NCI-H2196 treated with DMSO at 0.1 percent for 48 hours (cell line): Measurements from ENCODE around the gene LEO1.
A peak's percentile ranks its signal among the peaks of the same experiment; 100 is the strongest.

ENCODE experiments used
- DNase-seq: peaks from one replicate; lab custom pipeline; 2025; ENCODE audit not compliant: unreplicated experiment; lab: John Stamatoyannopoulos, UW

Gene LEO1

GRCh38 chr15:51971375-51972133 is at the start of gene LEO1:
Gene LEO1 (minus strand): TSS chr15:51971778. CDS start chr15:51971745, 33 bp downstream.
- DNase-seq = peak; percentile 89

DNA sequence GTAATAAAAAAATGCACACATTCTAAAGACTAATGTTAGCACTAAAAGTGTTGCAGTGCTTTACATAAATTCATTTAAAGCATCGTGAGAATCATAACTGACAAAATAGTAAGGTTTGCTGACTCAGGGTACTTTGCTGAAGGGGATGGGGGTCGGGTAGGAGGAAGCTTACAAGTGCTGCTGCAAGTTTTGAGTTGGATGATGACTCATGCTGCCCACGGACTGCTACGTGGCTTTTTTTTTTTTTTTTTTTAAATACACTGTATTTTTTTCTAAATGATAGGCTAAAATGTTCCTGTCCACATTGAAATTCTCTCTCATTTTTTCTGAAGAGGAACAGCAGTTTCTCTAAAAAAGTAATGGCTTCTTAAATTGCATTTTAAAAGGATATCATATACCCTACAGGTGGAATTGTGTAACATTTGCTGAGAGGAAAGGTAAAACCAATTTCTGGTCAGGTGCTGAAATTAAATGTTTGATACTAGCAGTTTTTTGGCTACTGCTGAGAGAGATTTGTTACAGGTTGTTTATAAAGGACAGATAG is 49.6 kb upstream of the LEO1 start:
- DNase-seq = no peak

- no peak for DNase-seq
Observed at GRCh38 chr15:52020221-52021085, 48.9 kb upstream of the LEO1 start.

DNA sequence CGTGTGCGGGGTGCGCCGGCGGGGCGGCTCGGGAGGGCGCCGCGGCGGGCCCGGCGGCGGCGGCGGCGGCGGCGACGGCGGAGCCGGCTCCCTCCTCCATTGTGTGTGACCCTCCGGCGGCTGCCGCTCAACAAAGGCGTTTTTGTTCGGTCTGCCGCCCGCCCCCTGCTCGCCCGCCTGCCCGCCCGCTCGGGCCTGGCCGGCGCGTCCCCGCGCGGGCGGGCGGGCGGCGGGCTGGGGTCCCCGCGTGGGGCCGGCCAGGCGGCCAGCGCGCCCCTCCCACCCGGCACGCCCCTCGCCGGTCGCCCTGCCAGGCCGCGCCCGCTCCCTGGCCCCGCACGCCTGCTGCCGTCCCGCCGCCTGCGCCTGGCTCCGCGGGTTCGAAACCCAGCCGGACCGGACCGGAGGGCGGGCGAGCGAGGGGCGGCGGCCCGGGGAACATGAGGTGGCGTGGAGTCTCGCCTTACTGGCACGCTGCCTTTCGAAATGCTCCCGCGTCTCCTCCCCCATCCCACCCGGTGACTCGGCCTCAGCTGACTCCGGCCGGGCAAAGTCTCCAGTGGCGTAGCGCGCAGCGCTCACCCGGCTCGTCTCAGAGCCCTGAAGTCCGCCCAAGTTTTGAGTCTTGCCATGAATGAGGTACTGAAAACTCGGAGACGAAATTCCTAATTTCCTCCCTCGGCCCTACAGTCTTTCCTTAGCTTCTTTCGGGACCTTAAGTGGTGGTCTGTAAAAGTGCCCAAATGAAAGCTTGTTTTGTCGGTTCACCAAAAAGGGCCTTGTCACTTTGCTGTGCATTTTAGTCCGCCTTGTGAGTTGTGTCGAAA is 48.0 kb upstream of the LEO1 start:
- no peak for DNase-seq

- DNase-seq = peak; percentile 57
Observed at GRCh38 chr15:52018693-52019393, 47.3 kb upstream of the LEO1 start, which contains the start of gene MAPK6. Gene MAPK6 (plus strand): TSS chr15:52019219. CDS start chr15:52046461, 27,242 bp downstream.

DNA sequence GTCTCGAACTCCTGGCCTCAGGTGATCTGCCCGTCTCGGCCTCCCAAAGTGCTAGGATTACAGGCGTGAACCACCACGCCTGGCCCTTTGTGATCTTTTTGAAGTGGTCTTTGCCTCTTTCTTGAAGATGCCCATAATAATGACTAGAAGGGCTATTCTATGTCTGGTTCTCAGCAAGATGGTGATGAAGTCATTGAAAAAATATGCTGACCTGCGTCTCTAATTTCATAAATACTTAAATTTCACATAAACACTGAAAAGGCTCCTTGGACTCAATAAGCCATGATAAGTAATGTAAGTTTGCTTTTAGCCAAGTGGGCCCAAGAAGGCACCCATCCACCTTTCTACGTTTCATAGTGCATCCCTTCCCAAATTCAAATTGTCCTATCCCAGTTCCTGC is 46.7 kb upstream of the LEO1 start:
- no peak for DNase-seq

DNA sequence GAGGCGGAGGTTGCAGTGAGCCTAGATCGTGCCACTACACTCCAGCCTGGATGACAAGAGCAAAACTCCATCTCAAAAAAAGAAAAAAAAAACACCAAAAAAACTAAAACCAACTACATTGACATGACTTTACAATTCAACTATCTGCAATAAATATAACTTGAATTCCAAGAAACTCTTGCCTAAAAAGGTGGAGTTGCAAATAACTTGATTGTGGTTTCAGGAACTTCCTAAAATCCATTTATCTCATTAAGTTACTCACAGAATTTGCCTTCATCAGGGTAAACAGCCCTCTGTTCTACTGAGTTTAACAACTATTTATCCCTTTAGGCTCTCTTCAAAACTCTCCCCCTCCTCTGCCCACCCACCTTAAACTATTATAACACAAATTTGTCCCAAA is 44.7 kb upstream of the LEO1 start:
- no peak for DNase-seq

DNA sequence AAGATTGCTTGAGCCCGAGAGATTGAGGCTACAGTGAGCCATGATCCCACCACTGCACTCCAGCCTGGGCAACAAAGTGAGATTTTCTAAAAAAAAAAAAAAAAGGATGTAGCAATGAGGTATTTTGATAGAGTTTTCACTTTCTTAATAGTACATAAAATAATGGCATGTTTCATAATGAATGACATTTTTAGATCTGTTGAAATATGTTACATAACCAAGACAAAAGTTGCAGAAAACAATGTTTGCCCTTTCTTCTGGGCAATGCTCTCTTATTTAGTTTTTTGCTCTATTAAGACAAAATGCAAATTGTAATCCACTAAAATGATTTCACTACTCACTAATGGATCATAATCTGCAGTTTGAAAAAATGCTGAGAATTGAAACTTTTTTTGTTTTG is 43.0 kb upstream of the LEO1 start:
- no peak for DNase-seq

- DNase-seq = no peak
Observed at GRCh38 chr15:52013151-52013791, 41.7 kb upstream of the LEO1 start.

GRCh38 chr15:52012210-52012609 is 40.6 kb upstream of the LEO1 start:
- no peak for DNase-seq

- peak; percentile 48 for DNase-seq
Observed at GRCh38 chr15:52011711-52012144, 40.1 kb upstream of the LEO1 start.

- DNase-seq = peak; percentile 48
Observed at GRCh38 chr15:52010633-52011595, 39.3 kb upstream of the LEO1 start.

DNA sequence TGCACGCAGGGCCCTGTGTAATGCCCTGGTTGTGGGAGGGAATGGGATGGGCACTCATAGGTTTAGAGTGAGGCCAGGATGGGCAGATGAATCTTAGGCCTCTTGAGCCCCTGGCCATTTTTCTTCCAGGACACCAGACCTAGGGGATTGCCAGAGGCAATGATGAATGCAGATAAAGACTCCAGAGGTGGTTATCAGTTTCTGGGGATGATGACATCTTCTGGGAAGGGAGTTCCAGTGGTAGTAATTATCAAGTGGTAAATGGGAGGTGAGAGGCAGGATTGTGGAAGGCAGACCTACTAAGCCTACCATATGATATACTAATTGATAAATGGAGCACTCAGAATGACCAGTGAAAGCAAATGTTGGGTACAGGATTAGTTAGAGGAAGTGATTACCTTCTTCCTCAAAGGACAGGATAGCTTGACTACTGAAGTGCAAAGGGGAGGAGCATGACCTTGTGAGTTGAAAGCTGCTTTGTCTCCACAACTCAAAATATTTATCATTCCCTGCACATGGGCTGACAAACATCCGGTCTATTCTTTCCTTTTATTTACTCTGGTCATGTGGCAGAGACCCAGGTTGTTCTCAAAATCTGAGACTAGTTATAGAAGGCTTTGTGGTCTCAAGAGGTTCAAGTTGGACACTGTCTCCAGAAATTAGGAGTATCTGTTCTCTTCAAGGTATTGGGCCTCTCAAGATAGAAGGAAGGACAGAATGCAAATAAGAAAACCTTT is 37.3 kb upstream of the LEO1 start:
- DNase-seq = peak; percentile 46

DNA sequence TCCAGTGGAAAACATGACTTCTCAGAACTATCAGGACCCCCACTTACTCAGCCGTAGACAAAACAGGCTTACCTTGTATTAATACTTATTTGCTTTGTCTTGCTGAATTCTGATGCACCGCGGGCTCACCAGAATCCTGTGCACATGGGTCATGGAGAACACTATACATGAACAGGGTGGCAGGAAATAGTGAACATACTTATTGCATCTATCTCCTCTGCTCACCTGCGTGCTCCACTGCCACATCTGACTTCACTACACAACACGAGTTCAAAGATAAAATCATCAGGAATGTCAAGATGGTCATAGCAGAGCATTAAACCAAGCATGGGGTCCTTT is 36.8 kb upstream of the LEO1 start:
- no peak for DNase-seq

- no peak for DNase-seq
Observed at GRCh38 chr15:52006702-52007340, 35.2 kb upstream of the LEO1 start.

DNA sequence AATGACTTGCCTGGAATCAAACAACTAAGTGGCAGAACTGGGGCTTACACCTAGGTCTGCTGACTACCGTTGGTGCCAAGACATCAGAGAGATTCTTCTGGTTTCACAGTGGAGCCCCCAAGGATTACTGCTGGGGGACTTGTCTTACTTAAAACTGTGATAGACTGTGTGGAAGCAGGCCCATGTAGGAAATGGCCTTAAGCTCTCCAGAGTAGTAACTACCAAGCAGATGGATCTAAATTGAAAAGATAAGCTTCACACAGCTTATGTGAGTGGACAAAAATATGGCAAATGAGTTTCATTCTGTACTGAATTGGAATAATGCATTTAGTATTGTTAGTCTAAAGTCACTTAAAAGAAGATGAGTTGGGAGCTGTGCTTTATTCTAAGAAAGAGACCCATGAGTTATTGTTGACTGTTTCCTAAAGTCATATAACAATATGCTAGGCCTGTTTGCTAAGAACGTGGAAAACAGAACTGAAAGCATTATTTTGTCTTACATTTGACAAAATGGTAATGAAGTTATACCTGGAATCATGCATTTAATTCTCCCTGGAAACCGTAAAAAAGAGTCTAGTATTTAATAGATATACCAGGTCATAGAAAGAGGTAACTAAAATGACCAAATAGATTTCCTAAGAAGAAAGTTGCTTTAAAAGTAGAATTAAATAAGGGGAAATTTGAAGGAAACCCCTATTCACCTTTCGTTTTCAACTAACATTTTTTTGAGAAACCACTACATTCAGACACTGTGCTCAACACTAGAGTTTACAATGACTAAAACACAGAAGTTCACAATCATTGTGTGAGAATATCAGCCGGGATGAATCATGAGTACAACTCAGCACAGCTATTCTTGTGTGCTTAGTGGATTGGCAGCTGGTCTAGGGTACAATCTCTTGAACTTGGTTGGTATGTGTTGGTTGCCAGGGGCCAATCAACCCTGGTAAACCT is 34.4 kb upstream of the LEO1 start:
- DNase-seq = no peak
